ENCODE data around the gene CEP192.

- TF ChIP-seq CREB1 (IDR thresholded peaks at IDR 0.05; ENCODE audit: low read depth) (no peak), EP300 (IDR thresholded peaks at IDR 0.05; ENCODE audit: borderline replicate concordance) (no peak), TEAD4 (IDR thresholded peaks at IDR 0.05) (no peak), USF1 (IDR thresholded peaks at IDR 0.05) (no peak), REST (IDR thresholded peaks at IDR 0.05; ENCODE audit: low read depth) (no peak), FOXM1 (IDR thresholded peaks at IDR 0.05; ENCODE audit: borderline replicate concordance, low read depth) (no peak), TCF12 (IDR thresholded peaks at IDR 0.05; ENCODE audit: low read depth) (no peak), CEBPB (IDR thresholded peaks at IDR 0.05) (no peak), EGR1 (IDR thresholded peaks at IDR 0.05) (no peak), TAF1 (IDR thresholded peaks at IDR 0.05; ENCODE audit: low read depth) (no peak), MAX (IDR thresholded peaks at IDR 0.05) (no peak), YY1 (IDR thresholded peaks at IDR 0.05; ENCODE audit: low read depth) (no peak)
Observed at GRCh38 chr18:13145636-13146190, 154.6 kb downstream of the CEP192 start.
